HG03095 (cell line): Measurements from ENCODE around the gene BRF1.
"Not testable (repeated sequence)": the region's sequence is repeated elsewhere in the genome, so short reads cannot be mapped to it uniquely, and the experiment has no call there.

Experiments
- ATAC-seq: cut with Tn5 transposase; IDR thresholded peaks from one replicate; pipeline ENCODE4 v1.9.1; 2021; ENCODE audit warnings: moderate library complexity; ENCODE audit not compliant: unreplicated experiment

Gene BRF1

GRCh38 chr14:105333613-105334364 is 33.0 kb upstream of the BRF1 start:
- no peak for ATAC-seq

GRCh38 chr14:105333020-105333490 is 32.3 kb upstream of the BRF1 start:
- no peak for ATAC-seq

GRCh38 chr14:105332350-105332874 is 31.6 kb upstream of the BRF1 start:
- no peak for ATAC-seq

- ATAC-seq, result no peak
Measured at GRCh38 chr14:105331575-105332349, 31.0 kb upstream of the BRF1 start.

GRCh38 chr14:105330491-105330895 is 29.7 kb upstream of the BRF1 start:
- no peak for ATAC-seq

GRCh38 chr14:105329411-105330150 is 28.8 kb upstream of the BRF1 start:
- no peak for ATAC-seq

- ATAC-seq, result no peak
Measured at GRCh38 chr14:105328678-105329390, 28.0 kb upstream of the BRF1 start.

- ATAC-seq, result no peak
Measured at GRCh38 chr14:105328070-105328677, 27.4 kb upstream of the BRF1 start.

- not testable (repeated sequence) for ATAC-seq
Measured at GRCh38 chr14:105327695-105328045, 26.9 kb upstream of the BRF1 start.

- ATAC-seq, result no peak
Measured at GRCh38 chr14:105326891-105327694, 26.3 kb upstream of the BRF1 start.

GRCh38 chr14:105326568-105326867 is 25.7 kb upstream of the BRF1 start:
- ATAC-seq, result no peak

- no peak for ATAC-seq
Measured at GRCh38 chr14:105325716-105326567, 25.1 kb upstream of the BRF1 start.

GRCh38 chr14:105325303-105325702 is 24.5 kb upstream of the BRF1 start:
- no peak for ATAC-seq

- no peak for ATAC-seq
Measured at GRCh38 chr14:105324871-105325270, 24.1 kb upstream of the BRF1 start.

- ATAC-seq, result no peak
Measured at GRCh38 chr14:105324080-105324778, 23.4 kb upstream of the BRF1 start.

- ATAC-seq, result no peak
Measured at GRCh38 chr14:105323663-105324062, 22.9 kb upstream of the BRF1 start.

- ATAC-seq, result no peak
Measured at GRCh38 chr14:105322791-105323556, 22.2 kb upstream of the BRF1 start.
